ENCODE results near the gene KCND1. TPM values are rescaled to one million over a fixed set of nuclear protein-coding genes. Genes with fewer than 3 reads are reported as not detected.

KCND1 gene
- total RNA-seq, 2 experiments from 2014 or later = 2.1 to 2.7 TPM

DNA sequence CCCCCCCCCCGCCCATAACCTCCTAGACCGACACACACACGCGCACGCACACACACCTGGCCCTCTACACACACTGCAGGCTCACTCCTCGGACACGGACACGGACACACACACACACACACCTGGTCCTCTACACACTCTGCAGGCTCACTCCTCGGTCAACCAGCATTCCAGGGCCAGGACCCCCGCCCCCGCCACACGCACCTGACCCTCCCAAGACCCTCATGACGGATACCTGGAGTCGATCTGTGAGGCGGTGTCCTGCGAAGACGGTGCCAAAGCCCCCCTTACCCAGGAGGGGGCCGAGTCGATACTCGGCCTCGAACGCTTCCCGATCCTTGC lies 53.4 kb downstream of the KCND1 start:
- CTCF ChIA-PET = no interaction called here
- Mint-ChIP-seq H3K4me3 (peak overlapping the region; percentile 95), H3K27ac (peak overlapping the region; percentile 99), H3K9me3 (no peaks in the 10 kb centered on the region), H3K4me1 (ENCODE audit: low read depth) (peaks cover 40% of the 10 kb centered on the region), H3K27me3 (ENCODE audit: low read depth) (peaks cover 2% of the 10 kb centered on the region), H3K36me3 (ENCODE audit: low read depth) (peaks cover 74% of the 10 kb centered on the region)
- intact Hi-C loops (cut with micrococcal nuclease) = loop anchor here (5.0 kb wide), 1 partner anchor 116 kb away; the partner anchor contains the start of gene HDAC6
- no peak for DNase-seq

DNA sequence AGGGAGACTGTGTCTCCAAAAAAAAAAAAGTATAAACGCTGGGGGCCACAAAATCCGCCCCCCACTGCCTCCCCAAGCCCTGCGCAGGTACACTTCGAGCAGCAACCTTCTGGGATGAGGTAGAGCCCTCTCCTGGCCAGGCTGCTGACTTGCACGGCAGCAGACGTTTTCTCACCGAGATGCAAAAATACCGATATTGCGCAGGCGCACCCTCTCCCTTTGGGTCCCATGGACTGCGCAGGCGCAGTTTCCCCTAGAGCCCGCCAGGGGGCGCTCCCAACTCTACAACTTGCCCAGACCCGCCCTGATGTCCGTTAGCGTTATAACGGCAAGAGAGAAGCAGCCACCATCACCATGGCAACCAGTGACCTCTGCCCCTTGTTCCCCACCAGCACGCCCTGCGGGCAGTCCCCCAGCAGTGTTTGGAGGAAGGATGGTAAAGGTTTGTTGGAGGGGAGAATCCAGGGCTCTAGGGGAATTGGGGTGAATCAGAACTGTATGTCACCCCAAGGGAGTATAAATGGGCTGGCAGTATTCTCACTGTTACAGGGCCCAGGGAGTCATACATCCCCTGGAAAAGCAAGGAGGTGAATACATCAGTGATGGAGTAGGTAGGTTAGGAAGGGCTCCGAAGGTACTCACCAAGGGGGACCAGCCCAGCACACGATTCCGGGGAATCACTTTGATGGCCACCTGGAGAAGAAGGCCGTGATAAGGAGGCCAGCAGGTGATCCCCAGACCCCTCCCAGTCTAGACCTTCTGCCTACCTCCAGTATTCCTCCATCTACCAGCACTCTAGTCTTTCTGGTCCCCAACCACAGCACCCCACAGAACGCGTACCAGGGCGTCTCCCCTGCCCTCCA lies 54.3 kb downstream of the KCND1 start:
- H3K4me1 Mint-ChIP-seq (ENCODE audit: low read depth) = peaks cover 39% of the 10 kb centered on the region
- CTCF ChIA-PET = interaction anchor here (0.7 to 1.6 kb wide), 2 partner anchors 20 to 187 kb away, joined by 3 read pairs; partner anchors contain the start of genes PQBP1 and TIMM17B
- peaks cover 2% of the 10 kb centered on the region for H3K27me3 Mint-ChIP-seq (ENCODE audit: low read depth)
- H3K4me3 Mint-ChIP-seq = peak overlapping the region; percentile 95
- DNase-seq = peak; percentile 92
- peaks cover 77% of the 10 kb centered on the region for H3K36me3 Mint-ChIP-seq (ENCODE audit: low read depth)
- intact Hi-C loops (cut with micrococcal nuclease) = loop anchor here (5.0 kb wide), 1 partner anchor 115 kb away; the partner anchor contains the start of gene HDAC6
- H3K9me3 Mint-ChIP-seq = no peaks in the 10 kb centered on the region
- H3K27ac Mint-ChIP-seq = peak overlapping the region; percentile 99

DNA sequence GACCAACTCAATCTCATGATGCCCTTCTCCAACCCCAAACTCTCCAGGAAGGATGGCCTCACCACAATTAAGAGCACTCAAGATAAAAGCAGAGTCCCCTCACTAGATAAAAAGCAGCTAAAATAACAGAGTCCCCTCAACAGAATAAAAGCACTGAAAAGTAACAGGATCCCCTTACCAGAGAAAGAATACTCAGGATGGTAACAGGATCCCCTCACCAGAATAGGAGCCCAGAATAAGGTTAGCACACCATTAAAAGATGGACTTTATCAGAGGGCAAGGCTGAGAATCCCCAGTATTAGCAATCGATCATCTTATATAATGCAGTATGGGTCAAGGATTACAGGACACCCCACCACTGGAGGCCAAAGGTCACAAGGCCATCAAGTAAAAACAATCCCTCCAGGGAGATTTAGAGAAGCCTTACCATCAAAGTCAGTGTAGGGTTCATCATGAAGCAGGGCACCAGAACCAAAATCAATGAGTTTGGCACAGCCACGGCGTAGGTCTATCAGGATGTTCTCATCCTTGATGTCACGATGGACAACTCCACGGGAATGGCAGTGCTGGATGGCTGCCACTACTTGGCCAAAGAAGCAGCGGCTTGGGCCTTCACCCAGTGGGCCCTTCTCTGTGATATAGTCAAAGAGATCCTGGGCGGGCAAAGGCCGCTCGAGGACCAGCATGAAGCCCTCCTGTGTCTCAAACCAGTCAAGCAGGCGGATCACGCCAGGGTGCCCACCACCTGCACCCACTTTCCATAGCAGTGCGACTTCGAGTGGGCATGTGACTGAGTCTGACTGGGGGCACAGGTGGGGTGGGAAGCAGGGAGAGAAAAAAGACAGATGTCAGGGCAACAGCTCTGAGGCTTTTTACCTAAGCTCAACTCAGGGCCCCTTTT lies 56.8 kb downstream of the KCND1 start:
- H3K27ac Mint-ChIP-seq = peak overlapping the region; percentile 99
- CTCF ChIA-PET = interaction anchor here (1.5 to 1.6 kb wide), 4 partner anchors 22 to 31 kb away, joined by 4 to 7 read pairs (median 5); no protein-coding TSS in a partner anchor
- peaks cover 34% of the 10 kb centered on the region for H3K4me1 Mint-ChIP-seq (ENCODE audit: low read depth)

DNA sequence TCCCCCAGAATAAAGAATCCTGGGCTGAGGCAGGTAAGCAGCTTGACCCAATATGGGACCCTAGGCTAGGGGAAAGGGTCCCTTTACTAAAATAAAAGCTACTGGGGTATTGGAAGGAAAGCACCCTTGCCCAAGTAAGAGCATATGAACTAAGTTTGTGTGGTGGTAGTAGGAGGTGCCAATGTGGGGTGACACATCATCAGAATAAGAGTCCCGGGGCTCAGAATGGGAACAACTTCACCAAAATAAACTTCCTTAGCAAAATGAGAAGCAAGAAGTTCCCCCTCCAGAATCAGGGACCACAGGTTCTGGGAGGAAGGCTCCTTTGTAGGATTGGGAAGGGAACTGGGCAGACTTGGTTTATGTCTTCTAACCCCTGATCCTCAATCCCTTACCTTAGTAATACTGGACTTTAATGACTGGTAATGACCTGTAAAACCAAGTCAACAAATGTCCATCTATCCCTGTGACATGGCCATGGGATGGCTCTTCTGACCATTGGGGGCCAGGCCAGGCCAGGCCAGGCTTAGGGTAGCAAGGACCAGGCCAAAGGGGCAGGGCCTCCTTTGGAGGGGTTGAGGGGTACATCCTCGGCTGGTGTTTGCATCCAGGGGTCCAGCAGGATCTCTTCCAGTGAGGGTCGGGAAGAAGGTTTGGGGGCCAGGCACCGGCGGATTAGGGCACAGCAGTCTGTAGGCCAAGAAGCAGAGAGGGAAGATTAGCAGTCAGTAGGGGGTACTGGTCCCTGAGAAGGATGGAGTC lies 57.9 kb downstream of the KCND1 start:
- H3K36me3 Mint-ChIP-seq (ENCODE audit: low read depth) = peaks cover 74% of the 10 kb centered on the region
- peaks cover 34% of the 10 kb centered on the region for H3K4me1 Mint-ChIP-seq (ENCODE audit: low read depth)
- H3K4me3 Mint-ChIP-seq = peak overlapping the region; percentile 95
- H3K9me3 Mint-ChIP-seq = no peaks in the 10 kb centered on the region
- peak overlapping the region; percentile 99 for H3K27ac Mint-ChIP-seq
- intact Hi-C loops (cut with micrococcal nuclease) = loop anchor here (5.0 kb wide), 2 partner anchors 34 to 89 kb away; partner anchors contain the start of gene GRIPAP1
- CTCF ChIA-PET = no interaction called here
- peaks cover 11% of the 10 kb centered on the region for H3K27me3 Mint-ChIP-seq (ENCODE audit: low read depth)
- DNase-seq = no peak

More for the DNA sequence above, 56.8 kb downstream of the KCND1 start:
- intact Hi-C loops (cut with micrococcal nuclease) = loop anchor here (5.0 kb wide), 3 partner anchors 32 to 113 kb away; partner anchors contain the start of genes GRIPAP1 and HDAC6
- Mint-ChIP-seq H3K4me3 (peak overlapping the region; percentile 95), H3K9me3 (no peaks in the 10 kb centered on the region), H3K36me3 (ENCODE audit: low read depth) (peaks cover 82% of the 10 kb centered on the region), H3K27me3 (ENCODE audit: low read depth) (peaks cover 11% of the 10 kb centered on the region)
- DNase-seq = no peak

DNA sequence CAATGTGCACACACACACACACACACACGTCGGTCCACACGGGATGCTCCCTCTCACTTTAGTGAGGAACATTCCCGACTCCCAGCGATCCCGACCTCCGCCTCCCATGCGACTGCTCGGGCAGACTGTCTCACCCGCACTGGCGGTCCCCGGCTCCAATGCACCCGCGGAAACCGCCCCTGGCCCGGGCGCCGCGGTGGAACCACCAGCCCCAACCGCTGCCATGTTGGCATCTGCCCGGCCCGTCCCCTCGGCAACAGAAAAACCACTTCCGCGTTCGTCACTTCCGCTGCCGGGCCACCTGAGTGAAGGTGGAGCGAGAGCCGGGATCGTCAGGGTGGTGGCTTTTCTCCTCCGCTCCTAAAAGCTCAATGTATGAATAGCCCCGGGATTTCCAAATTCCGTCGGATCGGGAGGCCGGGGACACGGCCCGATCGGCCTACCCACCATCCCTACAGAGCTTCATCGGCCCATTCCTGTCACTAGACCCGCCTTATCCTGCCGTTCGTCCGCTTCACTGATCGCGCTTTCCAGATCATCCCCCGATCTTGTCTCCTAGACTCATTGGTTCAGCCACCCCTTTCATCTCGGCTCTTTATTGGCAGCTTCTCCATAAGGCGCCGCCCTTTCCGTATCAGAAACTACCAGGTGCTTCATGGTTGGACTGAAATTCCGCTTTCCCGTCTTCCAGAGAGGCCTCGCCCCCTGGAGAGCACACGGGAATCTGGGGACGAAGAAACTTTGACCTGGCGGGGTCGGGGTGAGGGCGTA lies 60.0 kb downstream of the KCND1 start, which contains the start of gene SLC35A2:
TSS of gene SLC35A2 (minus strand) at position 235 of the 771 bp plus-strand sequence. CDS start at position 225, 10 bp downstream.
- Mint-ChIP-seq H3K36me3 (ENCODE audit: low read depth) (peaks cover 55% of the 10 kb centered on the region), H3K27me3 (ENCODE audit: low read depth) (peaks cover 9% of the 10 kb centered on the region), H3K27ac (peak within 1 kb of the TSS; percentile 99), H3K4me1 (ENCODE audit: low read depth) (peaks cover 34% of the 10 kb centered on the region), H3K4me3 (peak within 1 kb of the TSS; percentile 95), H3K9me3 (no peaks in the 10 kb centered on the region)
- intact Hi-C loops (cut with micrococcal nuclease) = loop anchor here (1.0 to 5.0 kb wide), 5 partner anchors 13 to 132 kb away; partner anchors contain the start of genes GRIPAP1 and TFE3
- CTCF ChIA-PET = interaction anchor here (1.0 to 1.4 kb wide), 4 partner anchors 20 to 35 kb away, joined by 3 to 7 read pairs (median 4); no protein-coding TSS in a partner anchor
- peak; percentile 92 for DNase-seq

Other genes with a start within 250 kb of the KCND1 start
- not detected for gene GLOD5, start 210.1 kb downstream of the KCND1 start, total RNA-seq
- not detected for gene GATA1, start 185.3 kb downstream of the KCND1 start, total RNA-seq
- gene HDAC6, start 169.8 kb downstream of the KCND1 start, total RNA-seq = 10 to 100 TPM; 91.1 to 99.4 TPM
- not detected for gene ERAS, start 145.3 kb downstream of the KCND1 start, total RNA-seq
- gene PCSK1N, start 136.2 kb downstream of the KCND1 start, total RNA-seq = 1 to 10 TPM; 1.7 to 1.9 TPM
- 10 to 100 TPM; 88.0 to 94.9 TPM for gene TIMM17B, start 74.1 kb downstream of the KCND1 start, total RNA-seq
- gene PQBP1, start 73.9 kb downstream of the KCND1 start, total RNA-seq = 10 to 100 TPM; 86.8 to 94.5 TPM
- gene SLC35A2, start 60.2 kb downstream of the KCND1 start, total RNA-seq = 10 to 100 TPM; 23.9 to 26.7 TPM
- 100 to 1,000 TPM; 634 to 648 TPM for gene PIM2, start 52.8 kb downstream of the KCND1 start, total RNA-seq
- gene OTUD5, start 14.2 kb downstream of the KCND1 start, total RNA-seq = 10 to 100 TPM; 69.1 to 70.5 TPM
- 10 to 100 TPM; 64.8 to 73.1 TPM for gene GRIPAP1, start 30.4 kb upstream of the KCND1 start, total RNA-seq
- gene TFE3, start 71.5 kb upstream of the KCND1 start, total RNA-seq = 10 to 100 TPM; 34.7 to 35.5 TPM
- gene CCDC120, start 87.2 kb upstream of the KCND1 start, total RNA-seq = 1 to 10 TPM; 2.1 to 2.2 TPM
- 10 to 100 TPM; 14.5 to 14.8 TPM for gene PRAF2, start 102.2 kb upstream of the KCND1 start, total RNA-seq
- gene WDR45, start 108.0 kb upstream of the KCND1 start, total RNA-seq = 10 to 100 TPM; 17.9 to 22.5 TPM
- 10 to 100 TPM; 18.6 to 19.9 TPM for gene GPKOW, start 151.9 kb upstream of the KCND1 start, total RNA-seq
- under 1 TPM; 0.25 to 0.26 TPM for gene MAGIX, start 190.9 kb upstream of the KCND1 start, total RNA-seq
- 100 to 1,000 TPM; 143 to 145 TPM for gene PLP2, start 200.1 kb upstream of the KCND1 start, total RNA-seq
- gene PRICKLE3, start 214.5 kb upstream of the KCND1 start, total RNA-seq = 1 to 10 TPM; 9.2 to 9.3 TPM
- 1 to 10 TPM; 2.5 to 2.6 TPM for gene SYP, start 228.3 kb upstream of the KCND1 start, total RNA-seq